CD14-positive monocyte (primary cell): ENCODE data around the gene STON2. TPM values are rescaled to one million over a fixed set of nuclear protein-coding genes. Genes with fewer than 3 reads are reported as not detected.

Experiments
- DNase-seq, 3 donors: peaks; one replicate each; pipeline ENCODE4 v3.0.0-alpha.2; 2011 to 2022
- H2AFZ ChIP-seq: 2 replicates; pipeline ENCODE4 v1.6.0; 2012; ENCODE audit warnings: mild to moderate bottlenecking, low read depth, low read length, inconsistent platforms; ENCODE audit not compliant: insufficient read depth, poor library complexity, severe bottlenecking
- H3K27ac ChIP-seq, 2 donors: 1 replicate in 1 of 2; 2 replicates in 1 of 2; pipeline ENCODE4 v1.5.1; 2012 to 2013; ENCODE audit warnings: low read length in 2 of 2, control low read depth in 1 of 2, inconsistent platforms in 1 of 2, low read depth in 1 of 2, mild to moderate bottlenecking in 1 of 2
- H3K27me3 ChIP-seq, 2 donors: one replicate each; pipeline versions ENCODE4 v1.6.0 to v1.6.1; 2011 to 2013; ENCODE audit warnings: low read length in 2 of 2; ENCODE audit not compliant: control insufficient read depth in 2 of 2, insufficient read depth in 2 of 2
- H3K36me3 ChIP-seq, 2 donors: replicated peaks in 1 of 2; 1 replicate in 1 of 2; 2 replicates in 1 of 2; pipeline versions ENCODE4 v1.5.1 to v1.6.1; 2012 to 2013; ENCODE audit warnings: low read length in 2 of 2, control low read depth in 1 of 2, inconsistent platforms in 1 of 2, mild to moderate bottlenecking in 1 of 2; ENCODE audit not compliant: insufficient read depth in 2 of 2, control insufficient read depth in 1 of 2
- H3K4me1 ChIP-seq, 2 donors: 1 replicate in 1 of 2; 2 replicates in 1 of 2; pipeline versions ENCODE4 v1.5.1 to v1.6.1; 2012 to 2013; ENCODE audit warnings: low read length in 2 of 2, control low read depth in 1 of 2, inconsistent platforms in 1 of 2, mild to moderate bottlenecking in 1 of 2, moderate library complexity in 1 of 2; ENCODE audit not compliant: insufficient read depth in 2 of 2, control insufficient read depth in 1 of 2
- H3K4me2 ChIP-seq: replicated peaks from 2 replicates; pipeline ENCODE3; 2012; ENCODE audit warnings: low read length, moderate library complexity, mild to moderate bottlenecking; ENCODE audit not compliant: poor library complexity, severe bottlenecking; ENCODE audit errors: extremely low read depth
- H3K4me3 ChIP-seq, 3 experiments: fragments of 200-600 bp in 1 of 3; sonication (generic) in 1 of 3; replicated peaks in 1 of 3; 1 replicate in 2 of 3; 2 replicates in 1 of 3; pipeline ENCODE4 v1.5.1; 2011 to 2013; ENCODE audit warnings: low read length in 3 of 3, mild to moderate bottlenecking in 3 of 3, control low read depth in 2 of 3, low read depth in 2 of 3, inconsistent platforms in 1 of 3, moderate library complexity in 1 of 3
- H3K79me2 ChIP-seq: 2 replicates; pipeline ENCODE4 v1.6.0; 2012; ENCODE audit warnings: mild to moderate bottlenecking, control low read depth, inconsistent platforms, low read length, moderate library complexity; ENCODE audit not compliant: insufficient read depth
- H3K9ac ChIP-seq: 2 replicates; pipeline ENCODE4 v1.6.0; 2017; ENCODE audit warnings: low read length, mild to moderate bottlenecking; ENCODE audit not compliant: insufficient read depth, poor library complexity, severe bottlenecking
- H3K9me3 ChIP-seq, 2 donors: replicated peaks in 1 of 2; 1 replicate in 1 of 2; 2 replicates in 1 of 2; pipeline versions ENCODE4 v1.5.1 to v1.6.1; 2012 to 2013; ENCODE audit warnings: low read length in 2 of 2, control low read depth in 1 of 2; ENCODE audit not compliant: control insufficient read depth in 1 of 2, insufficient read depth in 1 of 2
- H4K20me1 ChIP-seq: 2 replicates; pipeline ENCODE4 v1.6.0; 2012; ENCODE audit warnings: mild to moderate bottlenecking, low read length, control low read depth, moderate library complexity; ENCODE audit not compliant: insufficient read depth
- H3K27ac Mint-ChIP-seq, 7 donors: one replicate each; pipeline ENCODE4 v1.8.0; 2020; ENCODE audit warnings: mild to moderate bottlenecking in 7 of 7, mixed read lengths in 7 of 7, moderate library complexity in 6 of 7, inconsistent platforms in 2 of 7
- H3K27me3 Mint-ChIP-seq, 3 donors: one replicate each; pipeline ENCODE4 v1.8.0; 2021 to 2022; ENCODE audit warnings: low read depth in 3 of 3, mild to moderate bottlenecking in 3 of 3, mixed read lengths in 3 of 3, moderate library complexity in 3 of 3, inconsistent platforms in 1 of 3
- H3K36me3 Mint-ChIP-seq, 2 donors: one replicate each; pipeline ENCODE4 v1.8.0; 2020; ENCODE audit warnings: mixed read lengths in 2 of 2, inconsistent platforms in 1 of 2, mild to moderate bottlenecking in 1 of 2
- H3K4me1 Mint-ChIP-seq: one replicate; pipeline ENCODE4 v1.8.0; 2020; ENCODE audit warnings: mild to moderate bottlenecking, mixed read lengths
- H3K4me3 Mint-ChIP-seq, 2 donors: one replicate each; pipeline ENCODE4 v1.8.0; 2020; ENCODE audit warnings: mild to moderate bottlenecking in 2 of 2, mixed read lengths in 2 of 2, moderate library complexity in 1 of 2
- H3K9me3 Mint-ChIP-seq, 7 donors: one replicate each; pipeline ENCODE4 v1.8.0; 2020 to 2022; ENCODE audit warnings: mixed read lengths in 7 of 7, mild to moderate bottlenecking in 6 of 7, moderate library complexity in 6 of 7, inconsistent platforms in 2 of 7
- CTCF ChIP-seq: fragments of 200-600 bp; IDR thresholded peaks from one replicate; pipeline ENCODE4 v1.8.0; 2022; ENCODE audit warnings: antibody characterized with exemption, mild to moderate bottlenecking
- WGBS: methylation state at CpG from one replicate; pipeline ENCODE4 v1.1.5; 2013; ENCODE audit warnings: missing lambda C conversion rate; ENCODE audit not compliant: insufficient coverage; 5-methylcytosine and 5-hydroxymethylcytosine counted together
- intact Hi-C, 2 donors: fragments of 100-400 bp; cut with micrococcal nuclease; formaldehyde crosslinking; loops; one replicate each; pipeline versions ENCODE4 v1.15.0 to v1.15.1; 2023
- polyA plus RNA-seq, 3 donors: library from polyadenylated mRNA; depleted of rRNA in 1 of 3; unstranded in 2 of 3; stranded (reverse) in 1 of 3; fragments of 300-500 nt in 2 of 3; fragments of >200 nt in 1 of 3; fragmentation: Illumina TruSeq in 2 of 3; gene quantifications; 1 replicate in 2 of 3; 2 replicates in 1 of 3; pipeline ENCODE4 v1.2.3, GENCODE V29; 2012 to 2021

The STON2 gene
- polyA plus RNA-seq, 3 donors: 1.6 to 3.2 (median 2.1) TPM

- Histone ChIP-seq H3K4me3 (peak overlapping the region in 1 of 3 experiments; percentile 59), H3K4me2 (peak overlapping the region; percentile 64), H4K20me1 (no peaks in the 10 kb centered on the region), H3K36me3 (no peaks in the 10 kb centered on the region), H3K27me3 (peaks cover 0 to 8% of the 10 kb centered on the region in 2 donors), H3K9ac (no peak overlapping the region), H3K9me3 (no peaks in the 10 kb centered on the region), H3K79me2 (no peaks in the 10 kb centered on the region), H2AFZ (peak overlapping the region; percentile 13), H3K27ac (peak overlapping the region; percentile 1 to 21), H3K4me1 (peaks cover 42 to 43% of the 10 kb centered on the region in 2 donors)
- H3K36me3 Mint-ChIP-seq: peaks cover 12 to 18% of the 10 kb centered on the region in 2 donors
- H3K4me3 Mint-ChIP-seq: peak overlapping the region; percentile 54 to 79
- peak overlapping the region in 5 of 7 donors; percentile 45 to 81 (median 72) for H3K27ac Mint-ChIP-seq
- H3K27me3 Mint-ChIP-seq: peaks cover 10 to 23% (median 21%) of the 10 kb centered on the region in 3 donors
- no peak for TF ChIP-seq CTCF
- 0% methylated on average over 6 of the region's 6 CpGs for WGBS
- DNase-seq: peak in 2 of 3 donors; percentile 32 to 45
- peaks cover 5 to 23% (median 7%) of the 10 kb centered on the region in 7 donors for H3K9me3 Mint-ChIP-seq
- peaks cover 45% of the 10 kb centered on the region for H3K4me1 Mint-ChIP-seq
- intact Hi-C loops: no loop called here
These were observed 23.4 kb upstream of the STON2 start for GRCh38 chr14:81423504-81423903.

- H3K27me3 Mint-ChIP-seq: peaks cover 6 to 23% (median 16%) of the 10 kb centered on the region in 3 donors
- H3K4me3 Mint-ChIP-seq: peak overlapping the region in 1 of 2 donors; percentile 39
- no peaks in the 10 kb centered on the region for H3K9me3 ChIP-seq
- H3K4me1 Mint-ChIP-seq: peaks cover 57% of the 10 kb centered on the region
- no peak overlapping the region for H3K4me2 ChIP-seq
- peaks cover 5 to 31% (median 14%) of the 10 kb centered on the region in 7 donors for H3K9me3 Mint-ChIP-seq
- H4K20me1 ChIP-seq: no peaks in the 10 kb centered on the region
- no peak overlapping the region for H3K9ac ChIP-seq
- H3K36me3 Mint-ChIP-seq: peaks cover 20 to 24% of the 10 kb centered on the region in 2 donors
- no peak overlapping the region for H3K4me3 ChIP-seq
- 100% methylated on average over 1 of the region's 3 CpGs for WGBS
- DNase-seq: no peak
- intact Hi-C loops: no loop called here
- TF ChIP-seq CTCF: no peak
- peak overlapping the region in 1 of 7 donors; percentile 84 for H3K27ac Mint-ChIP-seq
- peaks cover 0 to 4% of the 10 kb centered on the region in 2 donors for H3K27me3 ChIP-seq
- peaks cover 53 to 54% of the 10 kb centered on the region in 2 donors for H3K4me1 ChIP-seq
- H2AFZ ChIP-seq: no peak overlapping the region
- no peak overlapping the region for H3K27ac ChIP-seq
- no peaks in the 10 kb centered on the region for H3K79me2 ChIP-seq
- no peaks in the 10 kb centered on the region for H3K36me3 ChIP-seq
These were observed 18.1 kb upstream of the STON2 start for GRCh38 chr14:81418057-81418790.
